Gastrocnemius medialis (tissue), 4 donors: ENCODE results near the gene ASIC2.

Source experiments
- CTCF ChIP-seq, 5 experiments: fragments of 450-650 bp in 3 of 5; fragments of 200-600 bp in 2 of 5; sonication (generic) in 2 of 5; IDR thresholded peaks in 4 of 5; conservative IDR thresholded peaks in 1 of 5; 1 replicate in 4 of 5; 2 replicates in 1 of 5; pipeline ENCODE4 v1.5.1; 2016 to 2019; ENCODE audit warnings: antibody characterized with exemption in 5 of 5, mild to moderate bottlenecking in 3 of 5, moderate library complexity in 3 of 5
- POLR2A ChIP-seq, 2 donors: fragments of 450-650 bp; IDR thresholded peaks; one replicate each; pipeline ENCODE4 v1.6.1; 2017; ENCODE audit warnings: antibody characterized with exemption in 2 of 2, mild to moderate bottlenecking in 2 of 2, moderate library complexity in 2 of 2

- TF ChIP-seq CTCF (IDR thresholded peaks at IDR 0.05 in 4 of 5, conservative IDR thresholded peaks at IDR 0.05 in 1 of 5) (no peak), POLR2A (IDR thresholded peaks at IDR 0.05) (no peak)
Measured at GRCh38 chr17:33273271-33273670, 19.8 kb downstream of the ASIC2 start.
